Epithelial cell of proximal tubule (primary cell): ENCODE measurements around the gene ZNF556. TPM values are rescaled to one million over a fixed set of nuclear protein-coding genes. Genes with fewer than 3 reads are reported as not detected.

ENCODE experiments used
- DNase-seq: peaks from one replicate; pipeline ENCODE4 v3.0.0-alpha.2; 2011; ENCODE audit warnings: low read depth
- H3K4me3 ChIP-seq: 2 replicates; pipeline ENCODE4 v1.5.1; 2011; ENCODE audit warnings: low read depth, mild to moderate bottlenecking, low read length
- total RNA-seq: library from RNA; depleted of rRNA; stranded (reverse); fragments of >200 nt; gene quantifications from 2 replicates; pipeline ENCODE4 v1.2.3, GENCODE V29; 2015
- TF ChIP-seq, protein P1 (sequence below): conservative IDR thresholded peaks from 2 replicates; pipeline ENCODE4 v1.5.1; 2012; ENCODE audit warnings: low read depth, mild to moderate bottlenecking, low read length

The ZNF556 gene
- total RNA-seq, 1 donor from 2014 or later, result 0.06 TPM

DNA sequence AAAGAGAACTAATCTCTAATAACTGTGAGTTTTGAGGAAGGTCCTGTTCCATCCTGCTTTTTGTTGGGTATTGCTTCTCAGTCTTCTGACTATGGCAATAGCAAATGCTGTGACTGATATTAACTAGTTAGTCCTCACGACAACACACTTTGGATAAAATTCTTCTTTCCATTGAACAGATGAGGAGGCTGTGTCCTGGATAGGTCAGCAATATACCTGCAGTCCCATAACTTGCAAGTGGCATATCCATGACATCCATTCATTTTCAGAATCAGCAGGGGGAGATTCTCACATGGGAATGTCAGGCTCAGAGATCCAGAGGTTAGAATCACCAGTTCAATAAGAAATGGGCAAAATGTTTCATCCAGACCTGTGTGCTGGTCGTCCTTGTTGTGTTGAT is 40.1 kb upstream of the ZNF556 start:
- DNase-seq, result no peak
- no peak overlapping the region for H3K4me3 ChIP-seq
- TF ChIP-seq, protein P1, sequence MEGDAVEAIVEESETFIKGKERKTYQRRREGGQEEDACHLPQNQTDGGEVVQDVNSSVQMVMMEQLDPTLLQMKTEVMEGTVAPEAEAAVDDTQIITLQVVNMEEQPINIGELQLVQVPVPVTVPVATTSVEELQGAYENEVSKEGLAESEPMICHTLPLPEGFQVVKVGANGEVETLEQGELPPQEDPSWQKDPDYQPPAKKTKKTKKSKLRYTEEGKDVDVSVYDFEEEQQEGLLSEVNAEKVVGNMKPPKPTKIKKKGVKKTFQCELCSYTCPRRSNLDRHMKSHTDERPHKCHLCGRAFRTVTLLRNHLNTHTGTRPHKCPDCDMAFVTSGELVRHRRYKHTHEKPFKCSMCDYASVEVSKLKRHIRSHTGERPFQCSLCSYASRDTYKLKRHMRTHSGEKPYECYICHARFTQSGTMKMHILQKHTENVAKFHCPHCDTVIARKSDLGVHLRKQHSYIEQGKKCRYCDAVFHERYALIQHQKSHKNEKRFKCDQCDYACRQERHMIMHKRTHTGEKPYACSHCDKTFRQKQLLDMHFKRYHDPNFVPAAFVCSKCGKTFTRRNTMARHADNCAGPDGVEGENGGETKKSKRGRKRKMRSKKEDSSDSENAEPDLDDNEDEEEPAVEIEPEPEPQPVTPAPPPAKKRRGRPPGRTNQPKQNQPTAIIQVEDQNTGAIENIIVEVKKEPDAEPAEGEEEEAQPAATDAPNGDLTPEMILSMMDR, result no peak

- TF ChIP-seq, protein P1, result no peak
- DNase-seq, result no peak
- H3K4me3 ChIP-seq, result no peak overlapping the region
These were observed 39.2 kb upstream of the ZNF556 start for GRCh38 chr19:2827840-2828489.

GRCh38 chr19:2834294-2834871 is 32.8 kb upstream of the ZNF556 start:
- no peak overlapping the region for H3K4me3 ChIP-seq
- no peak for DNase-seq
- TF ChIP-seq, protein P1, result no peak

GRCh38 chr19:2837430-2837829 is 29.7 kb upstream of the ZNF556 start:
- no peak for DNase-seq
- no peak overlapping the region for H3K4me3 ChIP-seq
- TF ChIP-seq, protein P1, result no peak

DNA sequence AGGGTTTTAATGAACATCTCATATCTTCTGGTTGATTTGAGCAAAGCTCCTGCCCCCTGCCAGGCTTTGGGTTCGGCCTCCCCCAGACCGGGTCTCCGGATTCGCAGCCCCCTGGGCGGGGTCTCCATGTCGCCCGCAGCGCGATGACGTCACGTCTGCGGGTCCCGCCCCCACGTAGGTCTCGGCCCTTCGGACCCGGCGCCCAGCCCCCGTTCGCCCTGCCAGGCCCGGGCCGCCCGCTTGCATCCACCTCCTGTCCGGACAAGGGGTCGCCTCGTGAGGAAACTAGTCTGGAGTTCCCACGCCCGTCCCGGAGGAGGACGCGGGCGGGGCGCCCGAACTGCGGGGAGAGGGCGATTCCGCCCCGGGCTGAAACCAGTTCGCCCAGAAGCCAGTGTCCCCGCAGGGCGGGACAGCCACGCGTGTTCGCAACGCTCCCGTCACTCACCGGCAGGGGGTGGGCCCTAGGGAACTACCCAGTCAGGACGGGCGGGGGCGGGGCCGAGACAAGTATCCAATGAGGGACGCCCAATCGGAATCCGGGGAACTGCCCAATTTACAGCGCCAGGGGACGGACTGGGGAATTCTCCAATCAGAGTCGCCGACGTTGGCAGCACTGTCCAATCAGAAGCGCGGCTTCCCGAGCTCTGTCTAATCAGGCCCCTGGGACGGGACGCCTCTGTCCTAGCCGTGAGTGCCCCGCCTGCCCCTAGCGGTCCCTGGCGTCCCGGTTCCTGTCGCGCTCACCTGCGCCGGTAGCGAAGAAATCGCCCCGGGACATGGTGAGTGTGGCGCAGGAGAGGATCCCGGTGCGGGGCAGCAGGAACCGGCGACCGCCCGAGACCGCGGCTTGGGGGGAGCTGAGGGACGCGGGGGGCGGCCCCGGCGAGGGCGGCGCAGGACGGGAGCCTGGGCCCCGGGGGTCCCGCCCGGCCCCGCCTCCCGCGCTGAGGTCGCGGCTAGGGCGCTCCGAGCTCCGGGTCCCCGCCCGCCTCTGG is 26.0 kb upstream of the ZNF556 start, which contains the start of gene ZNF555:
Gene ZNF555 (plus strand): TSS at position 682 of the 998 bp plus-strand sequence. CDS start 98 bp downstream, at position 780.
- DNase-seq, result peak; percentile 88
- TF ChIP-seq, protein P1, result peak; percentile 40
- peak within 1 kb of the TSS; percentile 89 for H3K4me3 ChIP-seq

- TF ChIP-seq, protein P1, result no peak
- DNase-seq, result no peak
- H3K4me3 ChIP-seq, result peak overlapping the region; percentile 89
These were observed 25.1 kb upstream of the ZNF556 start for GRCh38 chr19:2841855-2842574.
